KOPT-K1 (cell line): ENCODE data around the gene ANTXR1.
"Not testable (repeated sequence)": the region's sequence is repeated elsewhere in the genome, so short reads cannot be mapped to it uniquely, and the experiment has no call there.

ENCODE experiments used
- H3K27ac ChIP-seq: fragments of 200-600 bp; sonication (generic); 2 replicates; pipeline ENCODE4 v1.5.1; 2016; ENCODE audit warnings: antibody characterized with exemption, mild to moderate bottlenecking, low read depth, low read length; ENCODE audit not compliant: poor library complexity, severe bottlenecking
- H3K36me3 ChIP-seq: fragments of 200-600 bp; sonication (generic); 2 replicates; pipeline ENCODE4 v1.5.1; 2017; ENCODE audit warnings: antibody characterized with exemption, mild to moderate bottlenecking, low read length, moderate library complexity; ENCODE audit not compliant: insufficient read depth
- H3K9me3 ChIP-seq: fragments of 200-600 bp; sonication (generic); 2 replicates; pipeline ENCODE4 v1.5.1; 2017; ENCODE audit warnings: antibody characterized with exemption, low read length, mild to moderate bottlenecking; ENCODE audit not compliant: insufficient read depth, poor library complexity, severe bottlenecking

ANTXR1 gene

DNA sequence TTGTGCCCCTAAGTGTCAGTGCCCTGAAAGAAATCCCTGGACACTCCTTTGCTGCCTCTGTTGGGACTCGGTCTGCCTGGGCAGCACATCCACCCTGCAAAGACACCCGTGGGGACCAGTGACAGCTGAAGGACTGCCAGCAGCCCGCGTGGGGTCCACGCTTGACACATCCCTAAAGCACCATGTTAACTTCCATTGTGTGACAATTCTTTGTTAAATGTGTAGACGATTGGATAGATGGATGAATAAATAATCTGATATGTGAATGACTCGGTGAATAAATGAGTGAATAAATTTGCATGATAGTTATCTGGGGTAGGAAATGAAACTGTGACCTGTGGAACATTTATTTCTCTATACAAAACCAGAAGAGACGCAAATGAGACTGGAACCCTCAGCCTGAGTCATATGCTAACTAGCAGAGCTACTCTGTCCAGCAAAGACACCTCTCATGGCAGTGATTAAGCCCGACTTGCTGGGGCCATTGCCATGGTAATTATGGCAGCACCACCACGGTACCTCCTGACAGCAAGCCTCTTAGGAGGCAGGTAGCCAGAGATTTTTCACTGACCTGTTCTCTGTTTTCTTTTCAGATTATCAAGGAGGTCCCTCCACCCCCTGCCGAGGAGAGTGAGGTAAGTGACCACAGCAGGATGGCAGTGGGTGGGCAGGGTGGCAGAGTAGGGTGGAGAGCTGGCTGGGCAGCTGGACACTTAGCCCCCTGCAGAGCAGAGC, 156.8 kb downstream of the ANTXR1 start:
- Histone ChIP-seq H3K36me3 (no peaks in the 10 kb centered on the region), H3K27ac (no peak overlapping the region)

DNA sequence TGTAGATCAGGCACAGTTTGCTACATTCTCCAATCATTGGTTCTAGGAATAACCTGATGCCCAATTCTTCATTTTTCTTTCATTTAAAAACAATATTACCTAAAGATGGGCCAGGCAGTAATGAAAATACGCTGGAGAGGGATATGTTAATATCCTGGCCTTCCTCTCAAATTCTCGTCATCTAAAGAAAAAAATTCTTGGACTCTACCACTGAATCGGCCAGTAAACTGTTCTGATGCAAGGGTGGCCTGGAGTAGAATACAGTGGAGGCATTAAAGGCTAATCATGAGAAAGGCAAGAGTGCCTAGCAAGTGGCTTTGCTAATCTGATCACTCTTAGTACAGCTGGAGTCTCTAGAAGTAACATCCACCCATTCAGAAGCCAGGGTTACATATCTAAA, 157.7 kb downstream of the ANTXR1 start:
- H3K27ac ChIP-seq, result no peak overlapping the region
- H3K9me3 ChIP-seq, result no peaks in the 10 kb centered on the region
- no peaks in the 10 kb centered on the region for H3K36me3 ChIP-seq

More for the DNA sequence above, 156.8 kb downstream of the ANTXR1 start:
- no peaks in the 10 kb centered on the region for H3K9me3 ChIP-seq

- Histone ChIP-seq H3K36me3 (no peaks in the 10 kb centered on the region), H3K9me3 (no peaks in the 10 kb centered on the region), H3K27ac (no peak overlapping the region)
Observed at GRCh38 chr2:69171116-69171896, 158.3 kb downstream of the ANTXR1 start.

- no peak overlapping the region for H3K27ac ChIP-seq
Observed at GRCh38 chr2:69171897-69172525, 159.0 kb downstream of the ANTXR1 start.

GRCh38 chr2:69173706-69174105, 160.7 kb downstream of the ANTXR1 start:
- Histone ChIP-seq H3K36me3 (no peaks in the 10 kb centered on the region), H3K27ac (no peak overlapping the region), H3K9me3 (no peaks in the 10 kb centered on the region)

More at GRCh38 chr2:69171897-69172525, 159.0 kb downstream of the ANTXR1 start:
- no peaks in the 10 kb centered on the region for H3K36me3 ChIP-seq
- H3K9me3 ChIP-seq, result no peaks in the 10 kb centered on the region

DNA sequence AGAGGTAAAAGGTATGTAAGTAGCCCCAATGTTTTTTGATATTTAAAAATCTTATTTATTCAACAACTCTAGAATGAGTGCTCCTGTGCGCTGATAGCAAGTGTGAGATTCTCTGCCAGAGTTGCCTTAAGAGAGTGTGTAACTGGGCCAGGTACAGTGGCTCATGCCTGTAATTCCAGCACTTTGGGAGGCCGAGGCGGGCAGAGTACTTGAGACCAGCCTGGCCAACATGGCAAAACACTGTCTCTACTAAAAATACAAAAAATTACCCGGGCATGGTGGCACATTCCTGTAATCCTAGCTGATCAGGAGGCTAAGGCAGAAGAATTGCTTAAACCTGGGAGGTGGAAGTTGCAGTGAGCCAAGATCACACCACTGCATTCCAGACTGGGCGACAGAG, 161.2 kb downstream of the ANTXR1 start:
- not testable (repeated sequence) for H3K36me3 ChIP-seq, H3K27ac ChIP-seq, H3K9me3 ChIP-seq

DNA sequence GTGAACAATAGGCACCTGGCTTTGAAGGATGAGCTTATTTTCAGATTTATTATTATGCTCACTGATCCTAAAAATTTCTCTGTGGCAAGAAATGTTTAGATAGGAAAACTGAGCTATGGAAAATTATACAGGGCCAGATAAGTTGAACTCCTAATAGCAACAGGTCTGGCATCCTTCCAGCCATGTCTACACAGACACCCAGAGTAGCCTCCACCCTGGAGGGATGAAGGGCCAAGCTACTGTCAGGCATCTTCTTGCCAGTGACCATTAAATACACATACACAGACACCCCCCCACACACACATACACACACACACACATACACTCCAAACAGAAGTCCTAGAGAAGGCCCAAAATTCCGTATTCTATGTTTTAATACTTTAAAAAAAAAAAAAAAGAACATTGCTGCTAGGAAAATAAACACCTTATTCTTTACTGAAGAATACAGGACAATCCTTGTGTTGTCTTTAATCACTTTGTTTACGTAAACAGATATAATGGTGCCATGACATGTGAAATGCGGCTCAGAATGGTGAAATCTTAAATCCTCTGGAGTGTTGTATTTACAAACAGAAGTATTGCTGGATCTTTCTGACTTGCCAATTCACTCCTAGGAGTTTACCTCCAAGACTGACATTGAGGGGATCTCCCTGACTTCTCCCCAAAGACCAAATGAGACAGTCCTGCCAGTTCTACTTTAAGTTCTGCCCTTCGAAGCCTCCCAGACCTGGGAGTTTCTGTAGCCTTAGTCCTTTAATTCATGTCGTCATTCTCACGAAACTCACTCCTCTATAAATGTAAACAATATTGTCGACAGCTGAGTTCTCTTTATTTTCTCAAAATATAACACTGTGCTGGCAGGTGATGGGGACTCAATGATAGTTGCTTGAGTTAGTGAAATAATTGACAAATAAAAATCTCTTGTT, 163.1 kb downstream of the ANTXR1 start:
- no peak overlapping the region for H3K27ac ChIP-seq
- H3K36me3 ChIP-seq, result no peaks in the 10 kb centered on the region
- no peaks in the 10 kb centered on the region for H3K9me3 ChIP-seq

GRCh38 chr2:69177063-69177771, 164.2 kb downstream of the ANTXR1 start:
- H3K36me3 ChIP-seq, result no peaks in the 10 kb centered on the region
- no peaks in the 10 kb centered on the region for H3K9me3 ChIP-seq
- no peak overlapping the region for H3K27ac ChIP-seq

DNA sequence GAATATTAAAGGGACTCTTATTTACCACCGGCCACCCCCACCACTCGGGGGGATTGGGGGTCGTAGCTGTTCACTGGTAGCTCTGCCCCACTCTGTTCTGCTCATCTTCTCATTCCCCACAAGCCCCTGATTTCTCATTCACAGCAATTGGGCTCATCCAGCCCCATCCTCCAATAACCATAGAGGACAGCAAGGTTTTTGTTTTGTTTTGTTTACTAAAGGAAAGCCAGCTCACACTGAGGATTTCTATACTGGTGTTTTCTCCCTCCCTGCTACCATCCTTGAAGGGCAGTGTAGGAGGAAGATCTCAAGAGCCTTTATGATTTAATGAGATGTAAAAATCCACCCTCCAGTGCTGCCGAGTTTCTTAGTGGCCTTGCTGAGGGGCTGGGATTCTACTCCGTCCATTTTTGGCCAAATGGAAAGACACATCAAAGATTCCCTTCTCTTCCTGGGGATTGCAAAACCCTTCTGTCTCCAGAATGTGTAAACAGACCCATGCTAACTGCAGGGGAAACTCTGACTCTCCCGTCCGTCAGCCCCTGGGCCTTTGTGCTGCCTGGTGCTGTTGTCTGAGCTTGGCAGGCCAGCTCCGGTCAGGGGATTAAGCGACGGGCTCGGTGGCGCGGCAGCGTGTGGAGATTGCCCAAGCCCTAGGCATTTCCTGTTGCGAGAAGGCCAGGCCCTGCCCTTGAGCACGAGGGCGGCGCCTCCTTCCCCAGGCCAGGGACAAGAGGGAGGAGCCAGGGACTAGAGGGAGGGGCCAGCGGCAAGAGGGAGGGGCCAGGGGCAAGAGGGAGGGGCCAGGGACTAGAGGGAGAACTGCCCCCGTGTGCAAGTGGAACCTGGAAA, 165.0 kb downstream of the ANTXR1 start:
- Histone ChIP-seq H3K9me3 (no peaks in the 10 kb centered on the region), H3K36me3 (0 out of 2 replicates have a peak, but pooled peaks cover 6% of the 10 kb centered on the region), H3K27ac (no peak overlapping the region)

DNA sequence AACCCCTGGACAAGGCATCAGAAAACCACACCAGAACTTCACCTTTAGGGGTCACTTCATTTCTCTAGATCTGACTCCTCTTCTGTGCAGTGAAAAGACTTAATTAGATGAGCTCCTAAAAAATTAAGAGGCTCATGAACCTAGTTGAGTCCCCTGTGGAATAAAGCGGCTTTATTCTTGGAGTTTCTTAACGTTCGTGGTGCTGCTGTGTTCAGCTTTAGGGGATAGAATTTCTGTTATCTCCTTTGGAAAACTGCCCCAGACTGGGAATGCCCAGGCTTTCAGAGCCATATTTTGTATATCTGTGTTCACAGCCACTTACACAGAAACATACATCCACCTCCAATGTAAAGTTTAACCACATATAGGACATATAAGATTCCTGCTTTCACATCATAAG, 165.8 kb downstream of the ANTXR1 start:
- H3K36me3 ChIP-seq, result peaks cover 11% of the 10 kb centered on the region; the same call in 1 of the 2 replicates
- no peak overlapping the region for H3K27ac ChIP-seq
- no peaks in the 10 kb centered on the region for H3K9me3 ChIP-seq

GRCh38 chr2:69180227-69180626, 167.2 kb downstream of the ANTXR1 start:
- H3K9me3 ChIP-seq, result no peaks in the 10 kb centered on the region
- peaks cover 15% of the 10 kb centered on the region; the same call in 1 of the 2 replicates for H3K36me3 ChIP-seq
- no peak overlapping the region for H3K27ac ChIP-seq

- peaks cover 15% of the 10 kb centered on the region; the same call in 1 of the 2 replicates for H3K36me3 ChIP-seq
- H3K9me3 ChIP-seq, result no peaks in the 10 kb centered on the region
- no peak overlapping the region for H3K27ac ChIP-seq
Observed at GRCh38 chr2:69180974-69181373, 168.0 kb downstream of the ANTXR1 start.

DNA sequence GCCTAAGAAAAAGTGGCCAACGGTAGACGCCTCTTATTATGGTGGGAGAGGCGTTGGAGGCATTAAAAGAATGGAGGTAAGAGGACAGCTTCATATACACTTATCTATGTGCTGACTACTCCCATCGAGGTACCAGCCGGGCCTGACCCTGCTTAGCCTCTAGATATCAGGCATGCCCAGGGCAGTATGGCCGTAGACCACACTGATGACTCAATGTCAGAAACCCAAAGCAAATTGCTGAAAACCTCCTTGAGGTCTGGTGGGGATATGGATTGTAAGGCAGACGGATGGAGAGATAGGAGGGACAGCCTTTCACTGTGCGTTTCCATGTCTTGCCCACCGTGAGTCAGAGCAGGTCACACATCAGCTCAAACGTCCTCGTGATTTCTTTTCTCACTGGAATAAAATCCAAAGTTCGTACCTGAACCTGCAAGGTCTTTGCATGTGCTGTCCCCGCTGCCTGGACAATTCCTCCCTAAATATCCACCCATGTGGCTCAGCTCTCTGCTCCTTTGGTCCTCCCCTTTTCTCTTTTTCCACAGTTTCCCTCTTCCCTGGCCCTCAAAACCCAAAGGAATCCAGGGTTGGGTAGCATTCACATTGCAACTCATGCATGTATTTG, 168.9 kb downstream of the ANTXR1 start:
- Histone ChIP-seq H3K36me3 (peaks cover 15% of the 10 kb centered on the region; the same call in 1 of the 2 replicates), H3K27ac (no peak overlapping the region)

More for the DNA sequence above, 168.9 kb downstream of the ANTXR1 start:
- H3K9me3 ChIP-seq, result no peaks in the 10 kb centered on the region
